ENCODE measurements around the gene XPNPEP3.

Gene XPNPEP3

DNA sequence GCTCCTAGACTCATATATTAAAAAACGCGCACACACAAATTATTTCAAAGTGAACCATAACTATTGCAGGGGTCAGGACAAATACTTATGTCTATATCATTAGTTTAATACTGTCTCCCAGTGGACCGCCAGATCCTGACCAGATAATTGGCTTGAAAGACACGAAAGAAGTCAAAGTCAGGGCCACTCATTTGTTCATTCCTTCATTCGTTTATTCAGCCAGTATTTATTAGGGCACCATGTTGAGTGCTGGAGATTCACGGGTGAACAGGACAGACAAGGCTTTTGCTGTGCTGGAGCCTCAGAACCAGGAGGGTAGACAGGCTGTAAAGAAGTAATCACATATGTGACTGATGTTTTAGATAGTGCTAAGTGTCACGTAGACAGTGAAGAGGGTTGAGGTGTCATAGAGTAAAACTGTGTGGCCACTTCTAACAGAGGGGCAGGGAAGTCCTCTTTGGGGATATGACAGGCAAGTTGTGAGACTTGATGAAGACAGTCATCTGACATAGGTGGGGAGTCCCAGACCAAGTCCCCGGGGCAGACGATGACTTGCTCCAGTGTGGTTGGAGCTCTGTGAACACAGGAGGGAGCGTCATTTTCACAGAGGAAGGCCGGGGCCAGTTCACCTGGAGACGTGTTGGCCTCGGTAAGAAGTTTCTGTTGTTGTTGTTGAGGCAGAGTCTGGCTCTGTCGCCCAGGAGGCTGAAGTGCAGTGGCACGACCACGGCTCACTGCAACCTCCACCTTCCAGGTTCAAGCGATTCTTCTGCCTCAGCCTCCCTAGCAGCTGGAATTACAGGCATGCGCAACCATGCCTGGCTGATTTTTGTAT is 120.1 kb downstream of the XPNPEP3 start:
- intact Hi-C loops (cut with DNase I) = no loop called here
- DNase-seq = peak in 1 of 10 donors; percentile 73

DNA sequence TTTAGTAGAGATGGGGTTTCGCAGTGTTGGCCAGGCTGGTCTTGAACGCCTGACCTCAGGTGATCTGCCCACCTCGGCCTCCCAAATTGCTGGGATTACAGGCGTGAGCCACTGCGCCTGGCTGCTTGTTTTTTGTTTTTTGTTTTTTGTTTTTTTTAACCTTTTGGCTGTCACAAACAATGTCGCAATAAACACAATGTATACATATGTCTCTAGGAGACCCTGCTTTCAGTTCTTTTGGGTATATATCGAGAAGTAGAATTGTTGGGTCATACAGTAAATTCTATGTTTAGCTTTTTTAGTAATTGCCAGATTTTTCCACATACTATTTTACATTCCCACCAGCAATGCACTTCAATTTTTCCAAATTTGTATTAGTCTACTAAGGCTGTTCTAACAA is 122.2 kb downstream of the XPNPEP3 start:
- DNase-seq = peak in 1 of 10 donors; percentile 28
- intact Hi-C loops (cut with DNase I) = no loop called here

- peak in 2 of 10 donors; percentile 58 to 63 for DNase-seq
- intact Hi-C loops (cut with DNase I) = no loop called here
These were observed 122.9 kb downstream of the XPNPEP3 start for GRCh38 chr22:40979871-40980270.
